A549 (cell line): ENCODE data around the gene KIAA0408. TPM values are rescaled to one million over a fixed set of nuclear protein-coding genes. Genes with fewer than 3 reads are reported as not detected.
A peak's percentile ranks its signal among the peaks of the same experiment; 100 is the strongest.

ENCODE experiments used
- ATAC-seq, 2 experiments: fragments of 200-7000 bp in 1 of 2; fragments of >200 bp in 1 of 2; cut with Nextera tagmentation in 1 of 2; cut with Tn5 transposase in 1 of 2; 3 replicates each; pipeline versions ENCODE4 v1.8.0 to v1.9.1; 2018 to 2020; ENCODE audit warnings: mild to moderate bottlenecking in 1 of 2, moderate library complexity in 1 of 2
- CTCF ChIA-PET: fragments of 300-600 bp; sonication (Branson Sonifier 250); formaldehyde crosslinking; extraction: SDS; loops from one replicate; lab custom pipeline; 2021; ENCODE audit warnings: antibody characterized with exemption, inconsistent platforms; lab: Yijun Ruan, JAX
- POLR2A ChIA-PET: fragments of 350-600 bp; formaldehyde crosslinking; extraction: SDS; loops from one replicate; lab custom pipeline; 2021; ENCODE audit warnings: antibody characterized with exemption, inconsistent platforms; lab: Yijun Ruan, JAX
- DNase-seq, 2 experiments: peaks; one replicate each; pipeline versions ENCODE4 v3.0.0 to v3.0.0-alpha.2; 2011 to 2016; ENCODE audit warnings: low read depth in 1 of 2, low spot score in 1 of 2
- FAIRE-seq: peaks from 2 replicates; lab custom pipeline; 2011; peaks lifted over from hg19 to GRCh38; lab: Jason Lieb, UNC
- H3K27ac ChIP-seq, 2 experiments: fragments of >200 bp; sonication (Bioruptor Twin); formaldehyde crosslinking; 3 replicates each; pipeline ENCODE4 v1.5.1; 2016 to 2017
- H3K4me1 ChIP-seq: fragments of >200 bp; sonication (Bioruptor Twin); formaldehyde crosslinking; 3 replicates; pipeline ENCODE4 v1.6.1; 2016
- H3K4me2 ChIP-seq: fragments of >200 bp; sonication (Bioruptor Twin); formaldehyde crosslinking; 3 replicates; pipeline ENCODE4 v1.6.1; 2016
- H3K4me3 ChIP-seq: fragments of >200 bp; sonication (Bioruptor Twin); formaldehyde crosslinking; 3 replicates; pipeline ENCODE4 v1.5.1; 2016
- H3K9me3 ChIP-seq: fragments of >200 bp; sonication (Bioruptor Twin); formaldehyde crosslinking; 3 replicates; pipeline ENCODE4 v1.6.1; 2016
- ATOH8 ChIP-seq: fragments of 250-450 bp; sonication (Bioruptor Pico); IDR thresholded peaks from 2 replicates; pipeline ENCODE4 v1.5.0; 2020; ENCODE audit warnings: low read depth, mild to moderate bottlenecking, moderate library complexity
- BHLHE40 ChIP-seq: IDR thresholded peaks from 2 replicates; pipeline ENCODE4 v1.6.1; 2012; ENCODE audit warnings: low read depth, low read length, inconsistent platforms
- CBX2 ChIP-seq: fragments of 200-600 bp; sonication (generic); IDR thresholded peaks from 2 replicates; pipeline ENCODE4 v1.6.1; 2016; ENCODE audit warnings: low read depth, mild to moderate bottlenecking, borderline replicate concordance
- CBX8 ChIP-seq: fragments of 200-600 bp; sonication (generic); IDR thresholded peaks from 2 replicates; pipeline ENCODE4 v1.6.1; 2016
- EHMT2 ChIP-seq: fragments of 200-600 bp; sonication (generic); IDR thresholded peaks from 2 replicates; pipeline ENCODE4 v1.6.1; 2016; ENCODE audit warnings: antibody characterized with exemption, low read depth, mild to moderate bottlenecking, moderate library complexity
- EP300 ChIP-seq, 2 experiments: fragments of >200 bp; sonication (Bioruptor Twin); formaldehyde crosslinking; IDR thresholded peaks; 2 replicates in 1 of 2; 3 replicates in 1 of 2; pipeline ENCODE4 v1.6.1; 2016 to 2017
- FOSL2 ChIP-seq, 2 experiments: fragments of 450-650 bp in 1 of 2; fragments of >200 bp in 1 of 2; sonication (Bioruptor Twin) in 1 of 2; formaldehyde crosslinking; IDR thresholded peaks; 2 replicates each; pipeline versions ENCODE4 v1.5.0 to v1.6.1; 2016 to 2020; ENCODE audit warnings: mild to moderate bottlenecking in 1 of 2, moderate library complexity in 1 of 2
- FOXS1 ChIP-seq: fragments of 250-450 bp; sonication (Bioruptor Pico); IDR thresholded peaks from 2 replicates; pipeline ENCODE4 v1.5.0; 2020; ENCODE audit warnings: mild to moderate bottlenecking, moderate library complexity
- HOXB13 ChIP-seq: fragments of 250-450 bp; sonication (Bioruptor Pico); IDR thresholded peaks from 2 replicates; pipeline ENCODE4 v1.5.0; 2020; ENCODE audit warnings: low read depth, mild to moderate bottlenecking, moderate library complexity
- JUN ChIP-seq, 2 experiments: fragments of >200 bp; sonication (Bioruptor Twin); formaldehyde crosslinking; IDR thresholded peaks; 2 replicates in 1 of 2; 3 replicates in 1 of 2; pipeline ENCODE4 v1.6.1; 2016 to 2017
- JUNB ChIP-seq: fragments of >200 bp; sonication (Bioruptor Twin); formaldehyde crosslinking; IDR thresholded peaks from 2 replicates; pipeline ENCODE4 v1.6.1; 2016
- KDM1A ChIP-seq: fragments of 200-600 bp; sonication (generic); IDR thresholded peaks from 2 replicates; pipeline ENCODE4 v1.6.1; 2016; ENCODE audit warnings: low read depth, mild to moderate bottlenecking
- MAFK ChIP-seq: fragments of 450-650 bp; IDR thresholded peaks from 2 replicates; pipeline ENCODE4 v1.6.1; 2014; ENCODE audit not compliant: partially characterized antibody
- MAX ChIP-seq: IDR thresholded peaks from 2 replicates; pipeline ENCODE4 v1.6.1; 2012
- PBX3 ChIP-seq: IDR thresholded peaks from 2 replicates; pipeline ENCODE4 v1.6.1; 2012
- PHF8 ChIP-seq: fragments of 200-600 bp; sonication (generic); IDR thresholded peaks from 2 replicates; pipeline ENCODE4 v1.6.1; 2016; ENCODE audit warnings: low read depth, mild to moderate bottlenecking, antibody characterized with exemption, moderate library complexity, borderline replicate concordance
- POLR2A ChIP-seq: IDR thresholded peaks from 2 replicates; pipeline ENCODE4 v1.6.1; 2012; ENCODE audit warnings: mild to moderate bottlenecking, low read length
- POLR2AphosphoS2 ChIP-seq: conservative IDR thresholded peaks from 2 replicates; pipeline ENCODE4 v1.6.1; 2012; ENCODE audit warnings: low read length, improper control_type of control experiment, inconsistent platforms
- RARB ChIP-seq: fragments of 250-450 bp; sonication (Bioruptor Pico); IDR thresholded peaks from 2 replicates; pipeline ENCODE4 v1.8.0; 2021; ENCODE audit warnings: mild to moderate bottlenecking, moderate library complexity
- RNF2 ChIP-seq: fragments of 200-600 bp; sonication (generic); IDR thresholded peaks from 2 replicates; pipeline ENCODE4 v1.6.1; 2016; ENCODE audit warnings: low read depth, mild to moderate bottlenecking, antibody characterized with exemption, moderate library complexity, borderline replicate concordance
- SREBF2 ChIP-seq: fragments of 450-650 bp; IDR thresholded peaks from 2 replicates; pipeline ENCODE4 v1.6.1; 2014; ENCODE audit warnings: mild to moderate bottlenecking, moderate library complexity
- TFCP2L1 ChIP-seq: fragments of 250-450 bp; sonication (Bioruptor Pico); IDR thresholded peaks from 2 replicates; pipeline ENCODE4 v1.5.0; 2021; ENCODE audit warnings: mild to moderate bottlenecking
- ZNF302 ChIP-seq: fragments of 250-450 bp; sonication (Bioruptor Pico); IDR thresholded peaks from 2 replicates; pipeline ENCODE4 v1.9.0; 2021; ENCODE audit warnings: inconsistent platforms, mild to moderate bottlenecking, moderate library complexity
- WGBS: methylation state at CpG from one replicate; pipeline ENCODE4 v1.1.6; 2017; ENCODE audit errors: missing lambda C conversion rate; 5-methylcytosine and 5-hydroxymethylcytosine counted together
- polyA plus RNA-seq, 4 experiments: library from polyadenylated mRNA; depleted of rRNA in 3 of 4; stranded (reverse); fragments of >200 nt; fragmentation: RNase III in 1 of 4; extraction: RNeasy Plus Mini Kit Qiagen cat#74134 plus additional on column Dnase treatment in 1 of 4; gene quantifications; 2 replicates in 3 of 4; 3 replicates in 1 of 4; pipeline ENCODE4 v1.2.3, GENCODE V29; 2011 to 2017

KIAA0408 gene
- polyA plus RNA-seq, 2 of the 4 experiments (the other 2 are of a cell fraction), result 2.7 to 11.8 TPM

- H3K4me2 ChIP-seq, result no peak overlapping the region
- POLR2A ChIA-PET, result interaction anchor here (0.6 kb wide), 1 partner anchor 298 kb away, joined by 4 read pairs; no protein-coding TSS in a partner anchor
- TF ChIP-seq MAFK, result peak; percentile 85
- no peak for TF ChIP-seq HOXB13 (CRISPR knock-in tag)
- TF ChIP-seq, all 56 proteins: peak for 1
- H3K9me3 ChIP-seq, result no peaks in the 10 kb centered on the region
- peaks cover 5% of the 10 kb centered on the region; the same call in 1 of the 3 replicates for H3K4me1 ChIP-seq
- CTCF ChIA-PET, result interaction anchor here (1.2 to 2.5 kb wide), 2 partner anchors 9 to 58 kb away, joined by 5 to 6 read pairs; no protein-coding TSS in a partner anchor
- no peak overlapping the region for H3K27ac ChIP-seq
- FAIRE-seq, result no peak
- WGBS, result 64% methylated on average over 3 of the region's 3 CpGs
- ATAC-seq, result no peak
- DNase-seq, result no peak
- no peak overlapping the region for H3K4me3 ChIP-seq
Measured at GRCh38 chr6:127458222-127458621, 967 bp downstream of the KIAA0408 start.

- FAIRE-seq (no peak), ATAC-seq (no peak)
- H3K4me2 ChIP-seq, result no peak overlapping the region
- H3K4me3 ChIP-seq, result no peak overlapping the region
- TF ChIP-seq POLR2A (no peak), BHLHE40 (no peak), EHMT2 (no peak), JUN (IDR thresholded peaks at IDR 0.05) (no peak), ATOH8 (CRISPR knock-in tag) (no peak), FOSL2 (IDR thresholded peaks at IDR 0.05) (no peak), FOSL2 (CRISPR knock-in tag; IDR thresholded peaks at IDR 0.05) (no peak), MAX (no peak), FOXS1 (CRISPR knock-in tag) (no peak), EP300 (IDR thresholded peaks at IDR 0.05) (no peak), POLR2AphosphoS2 (no peak)
- TF ChIP-seq, all 56 proteins: peak for 0
- DNase-seq, result no peak
- 71% methylated on average over 3 of the region's 3 CpGs for WGBS
- no peaks in the 10 kb centered on the region for H3K9me3 ChIP-seq
- ChIA-PET POLR2A (no interaction called here), CTCF (no interaction called here)
- no peak overlapping the region for H3K27ac ChIP-seq
- peaks cover 5% of the 10 kb centered on the region; the same call in 1 of the 3 replicates for H3K4me1 ChIP-seq
Measured at GRCh38 chr6:127457456-127458064, 1.6 kb downstream of the KIAA0408 start.

- no peak for TF ChIP-seq SREBF2
- TF ChIP-seq RARB, result no peak
- no peak for TF ChIP-seq CBX2
- no peak for TF ChIP-seq CBX8
- TF ChIP-seq MAX, result no peak
- TF ChIP-seq JUN (IDR thresholded peaks at IDR 0.05), result no peak
- TF ChIP-seq, all 56 proteins: peak for 0
- Histone ChIP-seq H3K4me2 (no peak overlapping the region), H3K4me3 (no peak overlapping the region), H3K4me1 (peaks cover 5% of the 10 kb centered on the region; the same call in 1 of the 3 replicates), H3K27ac (no peak overlapping the region), H3K9me3 (no peaks in the 10 kb centered on the region)
- POLR2A ChIA-PET, result no interaction called here
- DNase-seq (no peak), FAIRE-seq (no peak), ATAC-seq (no peak)
- CTCF ChIA-PET, result no interaction called here
- WGBS, result 93% methylated on average over 3 of the region's 3 CpGs
Measured at GRCh38 chr6:127456465-127456864, 2.7 kb downstream of the KIAA0408 start.

GRCh38 chr6:127453845-127454619 lies 5.2 kb downstream of the KIAA0408 start:
- FAIRE-seq (no peak), DNase-seq (no peak), ATAC-seq (no peak)
- Histone ChIP-seq H3K27ac (no peak overlapping the region), H3K4me1 (peaks cover 5% of the 10 kb centered on the region; the same call in 1 of the 3 replicates), H3K9me3 (no peaks in the 10 kb centered on the region), H3K4me3 (no peak overlapping the region), H3K4me2 (no peak overlapping the region)
- TF ChIP-seq ZNF302 (CRISPR knock-in tag), result no peak
- TF ChIP-seq TFCP2L1 (CRISPR knock-in tag), result no peak
- TF ChIP-seq PHF8, result no peak
- no peak for TF ChIP-seq KDM1A
- TF ChIP-seq RNF2, result no peak
- TF ChIP-seq PBX3, result no peak
- TF ChIP-seq EHMT2, result no peak
- no peak for TF ChIP-seq JUNB
- WGBS, result 93% methylated on average over 2 of the region's 2 CpGs
- ChIA-PET POLR2A (no interaction called here), CTCF (interaction anchor here (1.3 kb wide), 1 partner anchor 10 kb away, joined by 4 read pairs; no protein-coding TSS in a partner anchor)
